Measurements from ENCODE around the gene ZMYND8.

Gene ZMYND8

GRCh38 chr20:47306095-47306494 lies 50.4 kb downstream of the ZMYND8 start:
- H3K27me3 ChIP-seq (ENCODE audit: control insufficient read depth in 1 of 2, insufficient read depth in 1 of 2, low read length in 2 of 2): no peaks in the 10 kb centered on the region
- H3K4me3 ChIP-seq (ENCODE audit: insufficient read depth in 1 of 2, low read depth in 1 of 2, low read length in 2 of 2): no peak overlapping the region
- no peak overlapping the region for H3K14ac ChIP-seq (ENCODE audit: low read length in 2 of 2)
- no peak overlapping the region for H3K9ac ChIP-seq (ENCODE audit: low read length)
- no peak for DNase-seq
- H3K4me2 ChIP-seq (ENCODE audit: low read length, poor library complexity, severe bottlenecking): no peak overlapping the region
- no peak overlapping the region for H2BK5ac ChIP-seq (ENCODE audit: low read depth, low read length, poor library complexity, severe bottlenecking)
- H2BK120ac ChIP-seq (ENCODE audit: low read depth, low read length): no peak overlapping the region
- H3K36me3 ChIP-seq (ENCODE audit: control insufficient read depth in 1 of 2, insufficient read depth in 2 of 2, low read depth in 1 of 2, low read length in 2 of 2): peaks cover 41 to 63% of the 10 kb centered on the region in 2 experiments
- no peak overlapping the region for H2BK15ac ChIP-seq (ENCODE audit: low read depth, poor library complexity, severe bottlenecking)
- no peak overlapping the region for H3K23ac ChIP-seq (ENCODE audit: low read length in 2 of 2)
- no peak overlapping the region for H3K4ac ChIP-seq (ENCODE audit: low read depth in 1 of 2, low read length in 2 of 2)
- peaks cover 3% of the 10 kb centered on the region for H3K4me1 ChIP-seq (ENCODE audit: control insufficient read depth, insufficient read depth, low read depth, low read length)
- peaks cover 42% of the 10 kb centered on the region for H3K79me1 ChIP-seq (replicated peaks; ENCODE audit: low read length, poor library complexity, severe bottlenecking)
- H2AFZ ChIP-seq (ENCODE audit: low read depth, low read length): no peak overlapping the region
- no peak overlapping the region for H4K91ac ChIP-seq (ENCODE audit: low read length)
- no peaks in the 10 kb centered on the region for H3K9me3 ChIP-seq (ENCODE audit: control insufficient read depth, low read length)
- no peak overlapping the region for H3K18ac ChIP-seq (ENCODE audit: low read depth in 1 of 2, low read length in 2 of 2)
- H3K27ac ChIP-seq (ENCODE audit: low read length, poor library complexity, severe bottlenecking): no peak overlapping the region
- no peak overlapping the region for H2BK12ac ChIP-seq (ENCODE audit: low read length in 2 of 2)
- no peak overlapping the region for H2AK5ac ChIP-seq (ENCODE audit: low read length, severe bottlenecking)
- WGBS: 95% methylated on average over 5 of the region's 8 CpGs
- no peak overlapping the region for H4K8ac ChIP-seq (ENCODE audit: low read length)

GRCh38 chr20:47305667-47306066 lies 50.8 kb downstream of the ZMYND8 start:
- Histone ChIP-seq H3K79me1 (replicated peaks; ENCODE audit: low read length, poor library complexity, severe bottlenecking) (peaks cover 38% of the 10 kb centered on the region), H2BK15ac (ENCODE audit: low read depth, poor library complexity, severe bottlenecking) (no peak overlapping the region), H3K27ac (ENCODE audit: low read length, poor library complexity, severe bottlenecking) (no peak overlapping the region), H3K36me3 (ENCODE audit: control insufficient read depth in 1 of 2, insufficient read depth in 2 of 2, low read depth in 1 of 2, low read length in 2 of 2) (peaks cover 42 to 65% of the 10 kb centered on the region in 2 experiments), H3K4me1 (ENCODE audit: control insufficient read depth, insufficient read depth, low read depth, low read length) (peaks cover 3% of the 10 kb centered on the region), H3K9ac (ENCODE audit: low read length) (no peak overlapping the region), H2BK120ac (ENCODE audit: low read depth, low read length) (no peak overlapping the region), H4K8ac (ENCODE audit: low read length) (no peak overlapping the region), H3K23ac (ENCODE audit: low read length in 2 of 2) (no peak overlapping the region), H3K4me3 (ENCODE audit: insufficient read depth in 1 of 2, low read depth in 1 of 2, low read length in 2 of 2) (no peak overlapping the region), H3K27me3 (ENCODE audit: control insufficient read depth in 1 of 2, insufficient read depth in 1 of 2, low read length in 2 of 2) (no peaks in the 10 kb centered on the region), H3K4ac (ENCODE audit: low read depth in 1 of 2, low read length in 2 of 2) (no peak overlapping the region), H2AFZ (ENCODE audit: low read depth, low read length) (no peak overlapping the region), H3K14ac (ENCODE audit: low read length in 2 of 2) (no peak overlapping the region), H4K91ac (ENCODE audit: low read length) (no peak overlapping the region), H3K4me2 (ENCODE audit: low read length, poor library complexity, severe bottlenecking) (no peak overlapping the region), H2BK12ac (ENCODE audit: low read length in 2 of 2) (no peak overlapping the region), H3K18ac (ENCODE audit: low read depth in 1 of 2, low read length in 2 of 2) (no peak overlapping the region), H2AK5ac (ENCODE audit: low read length, severe bottlenecking) (no peak overlapping the region), H2BK5ac (ENCODE audit: low read depth, low read length, poor library complexity, severe bottlenecking) (no peak overlapping the region), H3K9me3 (ENCODE audit: control insufficient read depth, low read length) (no peaks in the 10 kb centered on the region)
- peak; percentile 87 for DNase-seq
- 65% methylated on average over 4 of the region's 4 CpGs for WGBS

GRCh38 chr20:47304287-47304686 lies 52.2 kb downstream of the ZMYND8 start:
- H3K36me3 ChIP-seq (ENCODE audit: control insufficient read depth in 1 of 2, insufficient read depth in 2 of 2, low read depth in 1 of 2, low read length in 2 of 2): peaks cover 35 to 62% of the 10 kb centered on the region in 2 experiments
- peak overlapping the region; percentile 35 for H4K8ac ChIP-seq (ENCODE audit: low read length)
- no peak overlapping the region for H4K91ac ChIP-seq (ENCODE audit: low read length)
- H2BK15ac ChIP-seq (ENCODE audit: low read depth, poor library complexity, severe bottlenecking): no peak overlapping the region
- no peak overlapping the region for H3K14ac ChIP-seq (ENCODE audit: low read length in 2 of 2)
- no peak overlapping the region for H3K23ac ChIP-seq (ENCODE audit: low read length in 2 of 2)
- peak overlapping the region in 1 of 2 experiments; percentile 59 for H2BK12ac ChIP-seq (ENCODE audit: low read length in 2 of 2)
- peaks cover 3% of the 10 kb centered on the region for H3K4me1 ChIP-seq (ENCODE audit: control insufficient read depth, insufficient read depth, low read depth, low read length)
- no peak overlapping the region for H3K4me3 ChIP-seq (ENCODE audit: insufficient read depth in 1 of 2, low read depth in 1 of 2, low read length in 2 of 2)
- peaks cover 36% of the 10 kb centered on the region for H3K79me1 ChIP-seq (replicated peaks; ENCODE audit: low read length, poor library complexity, severe bottlenecking)
- H3K18ac ChIP-seq (ENCODE audit: low read depth in 1 of 2, low read length in 2 of 2): no peak overlapping the region
- H3K4ac ChIP-seq (ENCODE audit: low read depth in 1 of 2, low read length in 2 of 2): peak overlapping the region in 1 of 2 experiments; percentile 52
- H2BK5ac ChIP-seq (ENCODE audit: low read depth, low read length, poor library complexity, severe bottlenecking): no peak overlapping the region
- H2AK5ac ChIP-seq (ENCODE audit: low read length, severe bottlenecking): no peak overlapping the region
- no peaks in the 10 kb centered on the region for H3K27me3 ChIP-seq (ENCODE audit: control insufficient read depth in 1 of 2, insufficient read depth in 1 of 2, low read length in 2 of 2)
- no peak overlapping the region for H2AFZ ChIP-seq (ENCODE audit: low read depth, low read length)
- peak; percentile 73 for DNase-seq
- WGBS: 70% methylated on average over 2 of the region's 3 CpGs
- H3K9me3 ChIP-seq (ENCODE audit: control insufficient read depth, low read length): no peaks in the 10 kb centered on the region
- H2BK120ac ChIP-seq (ENCODE audit: low read depth, low read length): no peak overlapping the region
- H3K9ac ChIP-seq (ENCODE audit: low read length): peak overlapping the region; percentile 36
- H3K4me2 ChIP-seq (ENCODE audit: low read length, poor library complexity, severe bottlenecking): no peak overlapping the region
- H3K27ac ChIP-seq (ENCODE audit: low read length, poor library complexity, severe bottlenecking): no peak overlapping the region

- Histone ChIP-seq H2AFZ (ENCODE audit: low read depth, low read length) (no peak overlapping the region), H4K8ac (ENCODE audit: low read length) (no peak overlapping the region), H3K4ac (ENCODE audit: low read depth in 1 of 2, low read length in 2 of 2) (peak overlapping the region in 1 of 2 experiments; percentile 26), H2BK12ac (ENCODE audit: low read length in 2 of 2) (no peak overlapping the region), H3K9me3 (ENCODE audit: control insufficient read depth, low read length) (no peaks in the 10 kb centered on the region), H2BK5ac (ENCODE audit: low read depth, low read length, poor library complexity, severe bottlenecking) (no peak overlapping the region), H4K91ac (ENCODE audit: low read length) (no peak overlapping the region), H3K4me2 (ENCODE audit: low read length, poor library complexity, severe bottlenecking) (no peak overlapping the region), H2BK120ac (ENCODE audit: low read depth, low read length) (no peak overlapping the region), H2AK5ac (ENCODE audit: low read length, severe bottlenecking) (no peak overlapping the region), H3K23ac (ENCODE audit: low read length in 2 of 2) (no peak overlapping the region), H3K14ac (ENCODE audit: low read length in 2 of 2) (no peak overlapping the region), H3K27me3 (ENCODE audit: control insufficient read depth in 1 of 2, insufficient read depth in 1 of 2, low read length in 2 of 2) (no peaks in the 10 kb centered on the region), H3K36me3 (ENCODE audit: control insufficient read depth in 1 of 2, insufficient read depth in 2 of 2, low read depth in 1 of 2, low read length in 2 of 2) (peaks cover 31 to 59% of the 10 kb centered on the region in 2 experiments), H2BK15ac (ENCODE audit: low read depth, poor library complexity, severe bottlenecking) (no peak overlapping the region), H3K27ac (ENCODE audit: low read length, poor library complexity, severe bottlenecking) (no peak overlapping the region), H3K4me3 (ENCODE audit: insufficient read depth in 1 of 2, low read depth in 1 of 2, low read length in 2 of 2) (no peak overlapping the region), H3K18ac (ENCODE audit: low read depth in 1 of 2, low read length in 2 of 2) (peak overlapping the region in 1 of 2 experiments; percentile 48), H3K79me1 (replicated peaks; ENCODE audit: low read length, poor library complexity, severe bottlenecking) (peaks cover 37% of the 10 kb centered on the region), H3K9ac (ENCODE audit: low read length) (peak overlapping the region; percentile 36), H3K4me1 (ENCODE audit: control insufficient read depth, insufficient read depth, low read depth, low read length) (peaks cover 3% of the 10 kb centered on the region)
- no peak for DNase-seq
- WGBS: 74% methylated on average over 2 of the region's 2 CpGs
Observed at GRCh38 chr20:47303736-47304135, 52.8 kb downstream of the ZMYND8 start.

Measured in mesenchymal stem cell (in vitro differentiated cells and primary cell).